ENCODE measurements around the gene COL4A2.

Gene COL4A2

DNA sequence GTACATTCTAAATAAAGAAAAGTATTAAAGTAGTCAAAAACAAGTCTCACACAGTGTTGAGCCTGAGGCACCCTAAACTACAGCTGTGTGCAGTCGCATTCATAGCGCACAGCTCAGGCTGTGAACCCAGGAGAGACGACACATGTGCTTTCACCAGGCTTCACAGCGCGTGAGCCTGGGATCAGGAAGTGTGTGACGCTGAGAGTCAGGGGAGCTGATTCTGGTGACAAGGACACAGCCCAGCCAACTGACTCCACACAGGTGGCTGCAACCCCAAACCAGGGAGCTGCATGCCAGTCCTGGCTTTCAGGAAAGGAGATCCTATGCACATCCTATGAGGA lies 41.8 kb upstream of the COL4A2 start:
- POLR2A ChIA-PET, result no interaction called here
- no peak for DNase-seq (ENCODE audit: extremely low spot score)
- CTCF ChIA-PET, result interaction anchor here (0.6 kb wide), 1 partner anchor 18 kb away, joined by 3 read pairs; no protein-coding TSS in a partner anchor
- TF ChIP-seq, protein P1, sequence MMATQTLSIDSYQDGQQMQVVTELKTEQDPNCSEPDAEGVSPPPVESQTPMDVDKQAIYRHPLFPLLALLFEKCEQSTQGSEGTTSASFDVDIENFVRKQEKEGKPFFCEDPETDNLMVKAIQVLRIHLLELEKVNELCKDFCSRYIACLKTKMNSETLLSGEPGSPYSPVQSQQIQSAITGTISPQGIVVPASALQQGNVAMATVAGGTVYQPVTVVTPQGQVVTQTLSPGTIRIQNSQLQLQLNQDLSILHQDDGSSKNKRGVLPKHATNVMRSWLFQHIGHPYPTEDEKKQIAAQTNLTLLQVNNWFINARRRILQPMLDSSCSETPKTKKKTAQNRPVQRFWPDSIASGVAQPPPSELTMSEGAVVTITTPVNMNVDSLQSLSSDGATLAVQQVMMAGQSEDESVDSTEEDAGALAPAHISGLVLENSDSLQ (IDR thresholded peaks at IDR 0.05), result no peak
- TF ChIP-seq SP1 (IDR thresholded peaks at IDR 0.05) (no peak), TARDBP (IDR thresholded peaks at IDR 0.05) (no peak), ELF4 (IDR thresholded peaks at IDR 0.05) (no peak), FOXA1 (IDR thresholded peaks at IDR 0.05) (no peak), ARNT (IDR thresholded peaks at IDR 0.05) (no peak), CTBP1 (IDR thresholded peaks at IDR 0.05; ENCODE audit: borderline replicate concordance) (no peak), NFRKB (IDR thresholded peaks at IDR 0.05) (no peak), LEF1 (IDR thresholded peaks at IDR 0.05; ENCODE audit: borderline replicate concordance) (no peak), FOXM1 (IDR thresholded peaks at IDR 0.05; ENCODE audit: borderline replicate concordance) (no peak), FOXK2 (IDR thresholded peaks at IDR 0.05) (no peak), BHLHE40 (IDR thresholded peaks at IDR 0.05; ENCODE audit: borderline replicate concordance) (no peak), HDGF (IDR thresholded peaks at IDR 0.05; ENCODE audit: borderline replicate concordance) (no peak), L3MBTL2 (conservative IDR thresholded peaks at IDR 0.05) (no peak), ZNF384 (IDR thresholded peaks at IDR 0.05) (no peak), SUZ12 (IDR thresholded peaks at IDR 0.05) (no peak)

DNA sequence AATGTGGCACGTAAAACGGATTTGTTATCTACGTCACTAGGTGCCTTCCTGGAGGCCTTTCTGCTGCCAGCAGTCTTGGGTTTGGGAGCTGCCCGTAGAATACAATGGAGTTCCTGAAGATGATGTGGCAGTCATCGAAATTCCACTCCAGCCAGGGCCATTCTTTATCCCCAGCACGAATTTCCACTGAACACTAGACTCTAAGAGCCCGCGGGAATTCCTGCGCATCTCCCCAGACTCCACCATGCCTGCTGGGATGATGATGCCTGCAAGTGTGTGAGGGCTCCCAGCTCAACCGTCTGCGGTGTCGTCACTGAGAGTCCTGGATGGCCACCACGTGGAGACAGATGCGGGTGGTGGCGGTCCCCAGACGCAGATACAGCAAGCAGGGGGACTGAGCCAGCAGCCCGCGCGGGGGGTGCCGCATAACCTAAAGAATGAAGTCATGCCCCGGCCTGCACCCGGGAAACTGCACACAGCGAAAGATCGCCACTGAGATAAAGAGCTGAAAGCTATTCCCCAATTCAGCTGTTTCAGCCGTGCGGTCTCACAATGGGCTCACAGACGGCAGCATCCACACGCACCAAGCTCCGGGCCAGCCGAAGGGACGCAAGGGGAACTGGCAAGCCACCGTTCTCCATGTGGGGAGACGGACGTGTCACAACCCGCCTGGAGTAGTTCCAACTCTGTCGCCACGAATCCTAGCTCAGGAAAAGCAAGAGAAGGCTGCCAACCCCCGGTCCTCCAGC lies 41.2 kb upstream of the COL4A2 start:
- POLR2A ChIA-PET, result no interaction called here
- TF ChIP-seq ELF4 (IDR thresholded peaks at IDR 0.05) (no peak), TARDBP (IDR thresholded peaks at IDR 0.05) (no peak)
- CTCF ChIA-PET, result interaction anchor here (0.6 kb wide), 1 partner anchor 18 kb away, joined by 3 read pairs; no protein-coding TSS in a partner anchor
- DNase-seq (ENCODE audit: extremely low spot score), result no peak

DNA sequence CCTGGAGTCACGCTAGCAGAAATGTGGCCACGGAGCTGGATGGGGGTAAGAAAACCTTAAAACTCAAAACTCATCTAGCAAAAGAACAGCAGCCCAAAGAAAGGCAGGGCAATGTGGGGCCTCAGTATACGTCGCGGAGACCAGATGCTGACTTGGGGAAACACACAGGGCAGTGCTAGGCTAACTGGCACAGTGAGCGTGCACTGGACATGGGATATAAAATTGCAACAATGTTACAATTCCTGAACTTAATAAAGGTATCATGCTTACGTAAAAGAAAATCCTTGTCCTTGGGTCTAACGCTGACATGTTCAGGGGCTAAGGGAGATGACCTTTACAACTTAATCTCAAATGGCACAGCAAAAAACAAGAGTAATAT lies 40.7 kb upstream of the COL4A2 start:
- POLR2A ChIA-PET, result no interaction called here
- CTCF ChIA-PET, result no interaction called here

DNA sequence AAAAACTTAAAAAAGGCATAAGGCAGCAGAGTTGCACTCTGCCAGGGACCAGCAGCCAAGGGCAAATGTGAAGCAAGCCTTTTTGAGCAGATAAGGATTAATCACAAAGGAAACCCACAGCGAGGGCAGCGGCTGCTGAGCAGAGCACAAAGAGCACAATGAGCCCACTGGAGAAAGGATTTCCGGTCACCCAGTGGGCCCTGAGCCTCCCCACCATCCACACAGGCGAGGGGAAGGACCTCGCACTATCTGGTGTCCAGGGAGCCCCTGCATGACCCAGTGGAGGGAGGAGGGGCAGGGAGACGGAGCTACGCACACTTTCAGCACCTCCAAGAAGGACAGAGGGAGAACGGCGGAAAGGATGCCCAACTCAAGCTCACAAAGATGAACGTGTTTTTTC lies 40.1 kb upstream of the COL4A2 start:
- DNase-seq (ENCODE audit: extremely low spot score), result no peak
- ChIA-PET POLR2A (no interaction called here), CTCF (no interaction called here)
- TF ChIP-seq SUZ12 (IDR thresholded peaks at IDR 0.05) (no peak), BHLHE40 (IDR thresholded peaks at IDR 0.05; ENCODE audit: borderline replicate concordance) (no peak), CTBP1 (IDR thresholded peaks at IDR 0.05; ENCODE audit: borderline replicate concordance) (no peak), SP1 (IDR thresholded peaks at IDR 0.05) (no peak)
- TF ChIP-seq, protein P1 (IDR thresholded peaks at IDR 0.05), result no peak

More for the DNA sequence above, 40.7 kb upstream of the COL4A2 start:
- DNase-seq (ENCODE audit: extremely low spot score), result no peak
- TF ChIP-seq ARNT (IDR thresholded peaks at IDR 0.05) (no peak), FOXK2 (IDR thresholded peaks at IDR 0.05) (no peak), BHLHE40 (IDR thresholded peaks at IDR 0.05; ENCODE audit: borderline replicate concordance) (no peak), ZNF384 (IDR thresholded peaks at IDR 0.05) (no peak), L3MBTL2 (conservative IDR thresholded peaks at IDR 0.05) (no peak), SP1 (IDR thresholded peaks at IDR 0.05) (no peak), NFRKB (IDR thresholded peaks at IDR 0.05) (no peak), CTBP1 (IDR thresholded peaks at IDR 0.05; ENCODE audit: borderline replicate concordance) (no peak), FOXM1 (IDR thresholded peaks at IDR 0.05; ENCODE audit: borderline replicate concordance) (no peak), SUZ12 (IDR thresholded peaks at IDR 0.05) (no peak), TARDBP (IDR thresholded peaks at IDR 0.05) (no peak)
- TF ChIP-seq, protein P1 (IDR thresholded peaks at IDR 0.05), result no peak

DNA sequence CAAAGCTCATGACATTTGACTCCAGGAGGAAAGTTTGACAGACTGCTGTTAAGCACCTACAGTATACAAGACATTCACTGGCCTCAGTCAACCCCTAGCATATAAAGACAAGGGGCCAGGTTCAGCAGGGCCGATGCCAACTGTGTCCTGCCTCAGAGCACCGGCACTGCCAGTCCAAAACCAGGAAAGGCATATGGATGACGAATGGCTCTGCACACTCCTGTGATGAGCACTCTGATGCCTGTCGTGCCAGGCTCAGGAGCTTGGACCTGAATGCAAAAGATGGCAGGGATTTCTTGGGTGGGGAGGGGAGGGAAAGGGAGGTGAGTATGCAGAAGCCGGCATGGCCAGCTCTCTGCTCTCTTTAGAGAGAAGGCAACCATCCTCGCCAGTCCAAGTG lies 39.0 kb upstream of the COL4A2 start:
- POLR2A ChIA-PET, result no interaction called here
- CTCF ChIA-PET, result no interaction called here
- TF ChIP-seq FOXK2 (IDR thresholded peaks at IDR 0.05) (no peak), FOXM1 (IDR thresholded peaks at IDR 0.05; ENCODE audit: borderline replicate concordance) (no peak), ZNF384 (IDR thresholded peaks at IDR 0.05) (no peak), SP1 (IDR thresholded peaks at IDR 0.05) (no peak), TARDBP (IDR thresholded peaks at IDR 0.05) (no peak), ARNT (IDR thresholded peaks at IDR 0.05) (no peak), CTBP1 (IDR thresholded peaks at IDR 0.05; ENCODE audit: borderline replicate concordance) (no peak), BHLHE40 (IDR thresholded peaks at IDR 0.05; ENCODE audit: borderline replicate concordance) (no peak), NFRKB (IDR thresholded peaks at IDR 0.05) (no peak), L3MBTL2 (conservative IDR thresholded peaks at IDR 0.05) (no peak), HDGF (IDR thresholded peaks at IDR 0.05; ENCODE audit: borderline replicate concordance) (no peak), LEF1 (IDR thresholded peaks at IDR 0.05; ENCODE audit: borderline replicate concordance) (no peak), ELF4 (IDR thresholded peaks at IDR 0.05) (no peak), SUZ12 (IDR thresholded peaks at IDR 0.05) (no peak), FOXA1 (IDR thresholded peaks at IDR 0.05) (no peak)
- TF ChIP-seq, protein P1 (IDR thresholded peaks at IDR 0.05), result no peak
- DNase-seq (ENCODE audit: extremely low spot score), result no peak
